Muscle layer of duodenum (tissue), 2 donors: Measurements from ENCODE around the gene PGAP6.
A peak's percentile ranks its signal among the peaks of the same experiment; 100 is the strongest.
"Not testable (repeated sequence)": the region's sequence is repeated elsewhere in the genome, so short reads cannot be mapped to it uniquely, and the experiment has no call there.

Experiments
- H3K27ac ChIP-seq: one replicate; pipeline ENCODE4 v1.7.0; 2013; ENCODE audit warnings: mild to moderate bottlenecking, low read length
- H3K27me3 ChIP-seq: one replicate; pipeline ENCODE4 v1.7.0; 2013; ENCODE audit warnings: low read depth, mild to moderate bottlenecking, control low read depth, low read length
- H3K36me3 ChIP-seq, 2 donors: one replicate each; pipeline ENCODE4 v1.7.0; 2013; ENCODE audit warnings: low read length in 2 of 2, control low read depth in 1 of 2, mild to moderate bottlenecking in 1 of 2; ENCODE audit not compliant: insufficient read depth in 2 of 2, control insufficient read depth in 1 of 2
- H3K4me1 ChIP-seq, 2 donors: one replicate each; pipeline ENCODE4 v1.7.0; 2013; ENCODE audit warnings: low read length in 2 of 2, mild to moderate bottlenecking in 2 of 2, control low read depth in 1 of 2, moderate library complexity in 1 of 2; ENCODE audit not compliant: insufficient read depth in 2 of 2, control insufficient read depth in 1 of 2
- H3K4me3 ChIP-seq, 2 donors: one replicate each; pipeline ENCODE4 v1.7.0; 2013; ENCODE audit warnings: low read length in 2 of 2, low read depth in 1 of 2, mild to moderate bottlenecking in 1 of 2
- H3K9me3 ChIP-seq, 2 donors: one replicate each; pipeline ENCODE4 v1.7.0; 2013; ENCODE audit warnings: low read length in 2 of 2, control low read depth in 1 of 2, mild to moderate bottlenecking in 1 of 2; ENCODE audit not compliant: control insufficient read depth in 1 of 2
- donor health status: healthy.

Gene PGAP6

GRCh38 chr16:369275-369865 is 12.4 kb downstream of the PGAP6 start:
- H3K27ac ChIP-seq, result no peak overlapping the region
- peaks cover 7 to 58% of the 10 kb centered on the region in 2 donors for H3K36me3 ChIP-seq
- no peaks in the 10 kb centered on the region for H3K9me3 ChIP-seq
- H3K4me3 ChIP-seq, result peak overlapping the region in 1 of 2 donors; percentile 59
- no peaks in the 10 kb centered on the region for H3K27me3 ChIP-seq
- H3K4me1 ChIP-seq, result peaks cover 0 to 19% of the 10 kb centered on the region in 2 donors

- H3K27me3 ChIP-seq, result no peaks in the 10 kb centered on the region
- no peak overlapping the region for H3K4me3 ChIP-seq
- H3K9me3 ChIP-seq, result no peaks in the 10 kb centered on the region
- H3K36me3 ChIP-seq, result peaks cover 7 to 50% of the 10 kb centered on the region in 2 donors
- H3K4me1 ChIP-seq, result peaks cover 0 to 19% of the 10 kb centered on the region in 2 donors
- no peak overlapping the region for H3K27ac ChIP-seq
Measured at GRCh38 chr16:368388-369158, 13.2 kb downstream of the PGAP6 start.

GRCh38 chr16:367333-367903 is 14.4 kb downstream of the PGAP6 start:
- Histone ChIP-seq H3K4me3 (no peak overlapping the region), H3K27me3 (no peaks in the 10 kb centered on the region), H3K4me1 (peaks cover 0 to 19% of the 10 kb centered on the region in 2 donors), H3K27ac (no peak overlapping the region), H3K36me3 (peaks cover 7 to 39% of the 10 kb centered on the region in 2 donors), H3K9me3 (no peaks in the 10 kb centered on the region)

GRCh38 chr16:366476-366875 is 15.3 kb downstream of the PGAP6 start:
- Histone ChIP-seq H3K9me3 (no peaks in the 10 kb centered on the region), H3K27ac (no peak overlapping the region), H3K4me3 (no peak overlapping the region), H3K4me1 (peaks cover 0 to 22% of the 10 kb centered on the region in 2 donors), H3K36me3 (peaks cover 4 to 32% of the 10 kb centered on the region in 2 donors), H3K27me3 (no peaks in the 10 kb centered on the region)

GRCh38 chr16:364595-365491 is 16.9 kb downstream of the PGAP6 start:
- Histone ChIP-seq H3K4me1 (peaks cover 0 to 13% of the 10 kb centered on the region in 2 donors), H3K27me3 (no peaks in the 10 kb centered on the region), H3K36me3 (peaks cover 4 to 32% of the 10 kb centered on the region in 2 donors), H3K4me3 (no peak overlapping the region), H3K27ac (no peak overlapping the region), H3K9me3 (no peaks in the 10 kb centered on the region)

GRCh38 chr16:363766-364490 is 17.9 kb downstream of the PGAP6 start:
- Histone ChIP-seq H3K27me3 (no peaks in the 10 kb centered on the region), H3K36me3 (peaks cover 4 to 30% of the 10 kb centered on the region in 2 donors), H3K27ac (no peak overlapping the region), H3K9me3 (no peaks in the 10 kb centered on the region), H3K4me3 (no peak overlapping the region), H3K4me1 (peaks cover 0 to 4% of the 10 kb centered on the region in 2 donors)

GRCh38 chr16:363110-363765 is 18.5 kb downstream of the PGAP6 start:
- H3K27me3 ChIP-seq, result no peaks in the 10 kb centered on the region
- no peaks in the 10 kb centered on the region for H3K9me3 ChIP-seq
- H3K27ac ChIP-seq, result no peak overlapping the region
- no peak overlapping the region for H3K4me3 ChIP-seq
- H3K4me1 ChIP-seq, result peaks cover 0 to 3% of the 10 kb centered on the region in 2 donors
- peaks cover 4 to 23% of the 10 kb centered on the region in 2 donors for H3K36me3 ChIP-seq

- not testable (repeated sequence) for H3K4me1 ChIP-seq, H3K27ac ChIP-seq, H3K4me3 ChIP-seq, H3K9me3 ChIP-seq, H3K27me3 ChIP-seq
- peaks cover 3 to 17% of the 10 kb centered on the region in 2 donors for H3K36me3 ChIP-seq
Measured at GRCh38 chr16:362702-362999, 19.1 kb downstream of the PGAP6 start.

GRCh38 chr16:361872-362701 is 19.7 kb downstream of the PGAP6 start:
- Histone ChIP-seq H3K4me3 (no peak overlapping the region), H3K4me1 (peaks cover 0 to 3% of the 10 kb centered on the region in 2 donors)

More at GRCh38 chr16:361872-362701, 19.7 kb downstream of the PGAP6 start:
- no peaks in the 10 kb centered on the region for H3K27me3 ChIP-seq
- no peaks in the 10 kb centered on the region for H3K9me3 ChIP-seq
- H3K36me3 ChIP-seq, result peaks cover 0 to 11% of the 10 kb centered on the region in 2 donors
- no peak overlapping the region for H3K27ac ChIP-seq
